ENCODE results near the gene SLC5A11.

DNA sequence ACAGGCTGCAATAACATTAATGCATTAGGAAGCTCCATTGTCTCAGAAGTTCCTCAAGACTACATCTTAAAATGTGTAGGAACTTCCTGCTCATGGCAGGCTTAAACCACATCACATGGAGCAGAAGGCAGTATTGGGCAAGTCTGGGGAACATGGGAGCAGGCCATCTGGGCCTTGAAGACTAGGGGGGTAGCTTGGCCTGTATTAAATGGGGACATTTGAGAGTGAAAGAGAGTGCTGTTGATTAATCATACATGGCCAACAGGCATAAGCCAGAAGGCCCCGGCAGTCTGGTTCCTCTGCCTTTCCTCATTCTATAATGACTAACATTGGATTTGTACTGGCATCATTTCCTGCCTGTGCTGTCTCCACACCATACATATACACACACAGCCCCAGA, 25.2 kb upstream of the SLC5A11 start:
- TF ChIP-seq, protein P1, sequence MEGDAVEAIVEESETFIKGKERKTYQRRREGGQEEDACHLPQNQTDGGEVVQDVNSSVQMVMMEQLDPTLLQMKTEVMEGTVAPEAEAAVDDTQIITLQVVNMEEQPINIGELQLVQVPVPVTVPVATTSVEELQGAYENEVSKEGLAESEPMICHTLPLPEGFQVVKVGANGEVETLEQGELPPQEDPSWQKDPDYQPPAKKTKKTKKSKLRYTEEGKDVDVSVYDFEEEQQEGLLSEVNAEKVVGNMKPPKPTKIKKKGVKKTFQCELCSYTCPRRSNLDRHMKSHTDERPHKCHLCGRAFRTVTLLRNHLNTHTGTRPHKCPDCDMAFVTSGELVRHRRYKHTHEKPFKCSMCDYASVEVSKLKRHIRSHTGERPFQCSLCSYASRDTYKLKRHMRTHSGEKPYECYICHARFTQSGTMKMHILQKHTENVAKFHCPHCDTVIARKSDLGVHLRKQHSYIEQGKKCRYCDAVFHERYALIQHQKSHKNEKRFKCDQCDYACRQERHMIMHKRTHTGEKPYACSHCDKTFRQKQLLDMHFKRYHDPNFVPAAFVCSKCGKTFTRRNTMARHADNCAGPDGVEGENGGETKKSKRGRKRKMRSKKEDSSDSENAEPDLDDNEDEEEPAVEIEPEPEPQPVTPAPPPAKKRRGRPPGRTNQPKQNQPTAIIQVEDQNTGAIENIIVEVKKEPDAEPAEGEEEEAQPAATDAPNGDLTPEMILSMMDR (IDR thresholded peaks at IDR 0.05) = no peak
- TF ChIP-seq POLR2A (IDR thresholded peaks at IDR 0.05) = no peak
